Tibial artery (tissue), 4 donors: ENCODE results near the gene FBXL17.

Experiments used
- DNase-seq, 2 donors: peaks; one replicate each; pipeline ENCODE4 v3.0.0-alpha.2; 2019
- H3K27ac ChIP-seq, 2 donors: fragments of 200-600 bp; sonication (generic) in 1 of 2; 1 replicate in 1 of 2; 2 replicates in 1 of 2; pipeline ENCODE4 v1.5.1; 2018 to 2019; ENCODE audit warnings: mild to moderate bottlenecking in 1 of 2
- H3K27me3 ChIP-seq, 2 donors: fragments of 200-600 bp; sonication (generic) in 1 of 2; one replicate each; pipeline versions ENCODE4 v1.5.1 to v1.6.0; 2016 to 2019
- H3K36me3 ChIP-seq, 3 donors: fragments of 200-600 bp; sonication (generic) in 2 of 3; one replicate each; pipeline ENCODE4 v1.5.1; 2016 to 2019; ENCODE audit warnings: mild to moderate bottlenecking in 2 of 3
- H3K4me1 ChIP-seq, 4 donors: fragments of 200-600 bp; sonication (generic) in 2 of 4; 1 replicate in 3 of 4; 2 replicates in 1 of 4; pipeline ENCODE4 v1.5.1; 2016 to 2019
- H3K4me3 ChIP-seq, 2 donors: fragments of 200-600 bp; sonication (generic) in 1 of 2; 1 replicate in 1 of 2; 2 replicates in 1 of 2; pipeline ENCODE4 v1.5.1; 2018 to 2019; ENCODE audit warnings: mild to moderate bottlenecking in 2 of 2
- H3K9me3 ChIP-seq, 3 donors: fragments of 200-600 bp; sonication (generic) in 1 of 3; one replicate each; pipeline ENCODE4 v1.5.1; 2016 to 2019
- CTCF ChIP-seq, 2 experiments: fragments of 200-600 bp in 1 of 2; fragments of 450-650 bp in 1 of 2; IDR thresholded peaks; one replicate each; pipeline ENCODE4 v1.5.1; 2017 to 2019; ENCODE audit warnings: antibody characterized with exemption in 2 of 2, mild to moderate bottlenecking in 1 of 2, moderate library complexity in 1 of 2
- intact Hi-C: fragments of 100-400 bp; cut with DNase I; formaldehyde crosslinking; loops from one replicate; pipeline ENCODE4 v1.15.0; 2023; ENCODE audit warnings: low total_unique reads

FBXL17 gene

GRCh38 chr5:107817436-107817835, 564.5 kb downstream of the FBXL17 start:
- intact Hi-C loops: no loop called here
- no peak for DNase-seq
- Histone ChIP-seq H3K27ac (no peak overlapping the region), H3K4me1 (no peaks in the 10 kb centered on the region), H3K9me3 (no peaks in the 10 kb centered on the region), H3K4me3 (no peak overlapping the region), H3K27me3 (no peaks in the 10 kb centered on the region), H3K36me3 (no peaks in the 10 kb centered on the region)
- TF ChIP-seq CTCF (IDR thresholded peaks at IDR 0.05): no peak

- no peaks in the 10 kb centered on the region for H3K9me3 ChIP-seq
- intact Hi-C loops: no loop called here
- no peaks in the 10 kb centered on the region for H3K4me1 ChIP-seq
- no peaks in the 10 kb centered on the region for H3K36me3 ChIP-seq
- no peak for DNase-seq
- TF ChIP-seq CTCF (IDR thresholded peaks at IDR 0.05): no peak
- H3K4me3 ChIP-seq: no peak overlapping the region
- no peaks in the 10 kb centered on the region for H3K27me3 ChIP-seq
- no peak overlapping the region for H3K27ac ChIP-seq
Observed at GRCh38 chr5:107815109-107815508, 566.8 kb downstream of the FBXL17 start.

GRCh38 chr5:107814183-107814827, 567.6 kb downstream of the FBXL17 start:
- TF ChIP-seq CTCF (IDR thresholded peaks at IDR 0.05): no peak
- Histone ChIP-seq H3K27me3 (no peaks in the 10 kb centered on the region), H3K27ac (no peak overlapping the region), H3K9me3 (no peaks in the 10 kb centered on the region), H3K4me3 (no peak overlapping the region), H3K36me3 (no peaks in the 10 kb centered on the region), H3K4me1 (no peaks in the 10 kb centered on the region)
- DNase-seq: no peak
- intact Hi-C loops: no loop called here

GRCh38 chr5:107813559-107813958, 568.3 kb downstream of the FBXL17 start:
- no peak for DNase-seq
- no peaks in the 10 kb centered on the region for H3K36me3 ChIP-seq
- H3K27me3 ChIP-seq: no peaks in the 10 kb centered on the region
- H3K9me3 ChIP-seq: no peaks in the 10 kb centered on the region
- H3K4me1 ChIP-seq: no peaks in the 10 kb centered on the region
- intact Hi-C loops: no loop called here
- no peak overlapping the region for H3K27ac ChIP-seq
- TF ChIP-seq CTCF (IDR thresholded peaks at IDR 0.05): no peak
- no peak overlapping the region for H3K4me3 ChIP-seq

GRCh38 chr5:107812570-107813141, 569.2 kb downstream of the FBXL17 start:
- H3K4me1 ChIP-seq: no peaks in the 10 kb centered on the region
- no peak overlapping the region for H3K4me3 ChIP-seq
- no peaks in the 10 kb centered on the region for H3K9me3 ChIP-seq
- no peaks in the 10 kb centered on the region for H3K36me3 ChIP-seq
- no peak for TF ChIP-seq CTCF (IDR thresholded peaks at IDR 0.05)
- H3K27ac ChIP-seq: no peak overlapping the region
- H3K27me3 ChIP-seq: no peaks in the 10 kb centered on the region
- DNase-seq: no peak
- intact Hi-C loops: no loop called here
